Lung (tissue), 12 donors: Measurements from ENCODE around the gene CNKSR3. TPM values are rescaled to one million over a fixed set of nuclear protein-coding genes. Genes with fewer than 3 reads are reported as not detected.
A peak's percentile ranks its signal among the peaks of the same experiment; 100 is the strongest.

Source experiments
- ATAC-seq: fragments of 200-7000 bp; cut with Tn5 transposase; one replicate; pipeline ENCODE4 v1.9.1; 2020; ENCODE audit warnings: moderate number of reproducible peaks; ENCODE audit not compliant: insufficient read depth, low FRiP score
- DNase-seq, 3 donors: peaks; one replicate each; pipeline ENCODE4 v3.0.0-alpha.2; 2013 to 2017
- H3K27ac ChIP-seq, 2 donors: one replicate each; pipeline ENCODE4 v1.5.1; 2013; ENCODE audit warnings: mild to moderate bottlenecking in 2 of 2, moderate library complexity in 2 of 2, control low read depth in 1 of 2, inconsistent platforms in 1 of 2, low read depth in 1 of 2, low read length in 1 of 2
- H3K27me3 ChIP-seq, 3 donors: one replicate each; pipeline ENCODE4 v1.5.1; 2013; ENCODE audit warnings: low read length in 2 of 3; ENCODE audit not compliant: control insufficient read depth in 3 of 3, insufficient read depth in 3 of 3
- H3K36me3 ChIP-seq, 4 donors: one replicate each; pipeline ENCODE4 v1.5.1; 2013; ENCODE audit warnings: low read length in 4 of 4, mild to moderate bottlenecking in 1 of 4, moderate library complexity in 1 of 4; ENCODE audit not compliant: control insufficient read depth in 4 of 4, insufficient read depth in 4 of 4
- H3K4me1 ChIP-seq, 5 donors: one replicate each; pipeline ENCODE4 v1.5.1; 2013; ENCODE audit warnings: low read length in 5 of 5, mild to moderate bottlenecking in 2 of 5, moderate library complexity in 1 of 5; ENCODE audit not compliant: control insufficient read depth in 5 of 5, insufficient read depth in 5 of 5
- H3K4me3 ChIP-seq: one replicate; pipeline ENCODE4 v1.5.1; 2013; ENCODE audit warnings: mild to moderate bottlenecking, control low read depth, moderate library complexity
- H3K9ac ChIP-seq, 2 donors: one replicate each; pipeline ENCODE4 v1.5.1; 2013; ENCODE audit warnings: low read length in 2 of 2, control low read depth in 1 of 2; ENCODE audit not compliant: insufficient read depth in 1 of 2
- H3K9me3 ChIP-seq, 4 donors: one replicate each; pipeline ENCODE4 v1.5.1; 2013; ENCODE audit warnings: low read length in 3 of 4, mild to moderate bottlenecking in 1 of 4, moderate library complexity in 1 of 4; ENCODE audit not compliant: control insufficient read depth in 4 of 4, insufficient read depth in 3 of 4
- WGBS, 2 donors: extraction: QIAGEN DNeasy Blood & Tissue Kit; methylation state at CpG; one replicate each; pipeline ENCODE4 v1.1.7; 2013; 5-methylcytosine and 5-hydroxymethylcytosine counted together
- polyA plus RNA-seq, 2 donors: library from polyadenylated mRNA; stranded (reverse); fragments of 200-250 nt; gene quantifications; one replicate each; pipeline ENCODE4 v1.2.1, GENCODE V29; 2013
- total RNA-seq, 2 donors: library from RNA; depleted of rRNA in 1 of 2; stranded (reverse); fragments of >200 nt in 1 of 2; gene quantifications; one replicate each; pipeline ENCODE4 v1.2.1, GENCODE V29; 2014 to 2021
- TF ChIP-seq, protein P1 (sequence below): IDR thresholded peaks from 2 replicates; pipeline ENCODE4 v1.5.1; 2012; ENCODE audit warnings: mild to moderate bottlenecking; ENCODE audit errors: control extremely low read depth, extremely low read depth
- donor health status: control.
- donor health status: control.
- donor health status: Bipolar disorder and iron deficiency.
- donor health status: healthy.
- donor health status: DM: yes; HTN: yes; CAD: no.

CNKSR3 gene
- total and polyA plus RNA-seq, 4 donors, result 3.5 to 23.9 (median 13.7) TPM

- Histone ChIP-seq H3K27me3 (no peaks in the 10 kb centered on the region), H3K4me3 (no peak overlapping the region), H3K4me1 (peaks cover 0 to 23% (median 3%) of the 10 kb centered on the region in 5 donors), H3K9me3 (no peaks in the 10 kb centered on the region), H3K27ac (no peak overlapping the region), H3K9ac (no peak overlapping the region), H3K36me3 (no peaks in the 10 kb centered on the region)
- WGBS, 2 donors, result 72% methylated on average over 4 of the region's 4 CpGs
- TF ChIP-seq, protein P1, sequence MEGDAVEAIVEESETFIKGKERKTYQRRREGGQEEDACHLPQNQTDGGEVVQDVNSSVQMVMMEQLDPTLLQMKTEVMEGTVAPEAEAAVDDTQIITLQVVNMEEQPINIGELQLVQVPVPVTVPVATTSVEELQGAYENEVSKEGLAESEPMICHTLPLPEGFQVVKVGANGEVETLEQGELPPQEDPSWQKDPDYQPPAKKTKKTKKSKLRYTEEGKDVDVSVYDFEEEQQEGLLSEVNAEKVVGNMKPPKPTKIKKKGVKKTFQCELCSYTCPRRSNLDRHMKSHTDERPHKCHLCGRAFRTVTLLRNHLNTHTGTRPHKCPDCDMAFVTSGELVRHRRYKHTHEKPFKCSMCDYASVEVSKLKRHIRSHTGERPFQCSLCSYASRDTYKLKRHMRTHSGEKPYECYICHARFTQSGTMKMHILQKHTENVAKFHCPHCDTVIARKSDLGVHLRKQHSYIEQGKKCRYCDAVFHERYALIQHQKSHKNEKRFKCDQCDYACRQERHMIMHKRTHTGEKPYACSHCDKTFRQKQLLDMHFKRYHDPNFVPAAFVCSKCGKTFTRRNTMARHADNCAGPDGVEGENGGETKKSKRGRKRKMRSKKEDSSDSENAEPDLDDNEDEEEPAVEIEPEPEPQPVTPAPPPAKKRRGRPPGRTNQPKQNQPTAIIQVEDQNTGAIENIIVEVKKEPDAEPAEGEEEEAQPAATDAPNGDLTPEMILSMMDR, result no peak
- ATAC-seq, result no peak
- DNase-seq, result no peak
These were observed 150.8 kb downstream of the CNKSR3 start for GRCh38 chr6:154359679-154360078.

DNA sequence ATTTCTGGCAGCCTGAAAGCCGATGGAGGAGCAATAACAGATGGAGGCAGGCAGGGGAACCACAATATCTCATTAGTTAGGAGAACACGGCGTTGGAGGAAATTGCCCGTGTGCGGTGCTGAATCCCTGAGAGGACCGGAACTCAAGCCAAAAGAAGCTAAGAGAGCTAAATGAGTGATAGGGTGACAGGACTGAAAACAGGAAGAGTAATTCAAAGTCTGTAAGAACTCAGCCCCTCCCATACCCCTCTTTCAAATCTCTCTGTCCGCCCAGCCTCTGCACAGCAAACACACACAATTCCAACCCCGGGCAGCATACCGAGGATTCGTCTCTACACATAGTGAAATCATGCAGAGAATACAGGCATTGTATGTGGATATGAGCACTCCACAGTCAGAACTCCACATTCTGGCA is 151.3 kb downstream of the CNKSR3 start:
- 9 to 24% methylated on average over 10 of the region's 10 CpGs for WGBS, 2 donors
- Histone ChIP-seq H3K4me1 (peaks cover 0 to 24% (median 3%) of the 10 kb centered on the region in 5 donors), H3K4me3 (no peak overlapping the region), H3K27me3 (no peaks in the 10 kb centered on the region), H3K9ac (no peak overlapping the region), H3K36me3 (no peaks in the 10 kb centered on the region), H3K9me3 (no peaks in the 10 kb centered on the region), H3K27ac (no peak overlapping the region)
- no peak for ATAC-seq
- peak; percentile 85 to 95 (median 93) for DNase-seq
- TF ChIP-seq, protein P1, result no peak

GRCh38 chr6:154358019-154358545 is 152.4 kb downstream of the CNKSR3 start:
- Histone ChIP-seq H3K27ac (no peak overlapping the region), H3K9me3 (no peaks in the 10 kb centered on the region), H3K4me1 (peaks cover 0 to 20% (median 3%) of the 10 kb centered on the region in 5 donors), H3K4me3 (no peak overlapping the region), H3K36me3 (no peaks in the 10 kb centered on the region), H3K9ac (no peak overlapping the region), H3K27me3 (no peaks in the 10 kb centered on the region)
- DNase-seq (no peak), ATAC-seq (no peak)
- TF ChIP-seq, protein P1, result no peak
- 81 to 82% methylated on average over 5 of the region's 5 CpGs for WGBS, 2 donors

- WGBS, 2 donors, result 23 to 50% methylated on average over 3 of the region's 3 CpGs
These were observed 153.8 kb downstream of the CNKSR3 start, which contains the start of gene IPCEF1 for GRCh38 chr6:154356690-154357089. IPCEF1 (minus strand) TSS chr6:154356803; CDS start chr6:154265947, 90,856 bp downstream.

More at GRCh38 chr6:154356690-154357089, 153.8 kb downstream of the CNKSR3 start, which contains the start of gene IPCEF1:
- Histone ChIP-seq H3K27me3 (no peaks in the 10 kb centered on the region), H3K36me3 (no peaks in the 10 kb centered on the region), H3K27ac (no peak within 1 kb of the TSS), H3K4me1 (peaks cover 0 to 20% (median 3%) of the 10 kb centered on the region in 5 donors), H3K4me3 (no peak within 1 kb of the TSS), H3K9ac (no peak within 1 kb of the TSS), H3K9me3 (no peaks in the 10 kb centered on the region)
- TF ChIP-seq, protein P1, result no peak
- ATAC-seq, result no peak
- no peak for DNase-seq
